H9 (cell line): Measurements from ENCODE around the gene TMEM175. TPM values are rescaled to one million over a fixed set of nuclear protein-coding genes. Genes with fewer than 3 reads are reported as not detected.
A peak's percentile ranks its signal among the peaks of the same experiment; 100 is the strongest.
"Not testable (repeated sequence)": the region's sequence is repeated elsewhere in the genome, so short reads cannot be mapped to it uniquely, and the experiment has no call there.

Source experiments
- DNase-seq: peaks from one replicate; pipeline ENCODE4 v3.0.0-alpha.2; 2017
- H2AFZ ChIP-seq: one replicate; pipeline ENCODE4 v1.6.1; 2013; ENCODE audit warnings: mild to moderate bottlenecking, low read length, control low read depth, moderate library complexity
- H2AK5ac ChIP-seq: 2 replicates; pipeline ENCODE4 v1.6.1; 2013; ENCODE audit warnings: low read length, control low read depth, mixed read lengths; ENCODE audit not compliant: insufficient read length
- H2BK120ac ChIP-seq: one replicate; pipeline ENCODE4 v1.6.1; 2013; ENCODE audit warnings: low read depth, mild to moderate bottlenecking, low read length, control low read depth, inconsistent platforms; ENCODE audit not compliant: poor library complexity, severe bottlenecking
- H2BK12ac ChIP-seq: 2 replicates; pipeline ENCODE4 v1.6.1; 2013; ENCODE audit warnings: low read length, control low read depth, mixed read lengths, low read depth; ENCODE audit not compliant: insufficient read length
- H2BK15ac ChIP-seq: 2 replicates; pipeline ENCODE4 v1.6.1; 2013; ENCODE audit warnings: low read depth, low read length, control low read depth
- H2BK20ac ChIP-seq: one replicate; pipeline ENCODE4 v1.6.1; 2013; ENCODE audit warnings: low read depth, mild to moderate bottlenecking, low read length, control low read depth, inconsistent platforms; ENCODE audit not compliant: poor library complexity, severe bottlenecking
- H2BK5ac ChIP-seq: 2 replicates; pipeline ENCODE4 v1.6.1; 2013; ENCODE audit warnings: low read length, control low read depth, mixed read lengths; ENCODE audit not compliant: insufficient read length
- H3K14ac ChIP-seq: 2 replicates; pipeline ENCODE4 v1.6.1; 2013; ENCODE audit warnings: low read length, control low read depth; ENCODE audit not compliant: insufficient read depth
- H3K18ac ChIP-seq: 2 replicates; pipeline ENCODE4 v1.6.1; 2013; ENCODE audit warnings: low read depth, mild to moderate bottlenecking, mixed read lengths, low read length, control low read depth; ENCODE audit not compliant: insufficient read length
- H3K23ac ChIP-seq: 2 replicates; pipeline ENCODE4 v1.6.1; 2013; ENCODE audit warnings: low read length, control low read depth, mixed read lengths, low read depth; ENCODE audit not compliant: insufficient read length
- H3K23me2 ChIP-seq: 2 replicates; pipeline ENCODE4 v1.6.1; 2013; ENCODE audit warnings: low read depth, mild to moderate bottlenecking, mixed read lengths, low read length, control low read depth; ENCODE audit not compliant: insufficient read length, poor library complexity, severe bottlenecking
- H3K27ac ChIP-seq: 2 replicates; pipeline ENCODE4 v1.5.1; 2013; ENCODE audit warnings: low read length, control low read depth, mixed read lengths, low read depth; ENCODE audit not compliant: insufficient read length
- H3K27me3 ChIP-seq: 2 replicates; pipeline ENCODE4 v1.6.1; 2013; ENCODE audit warnings: low read length, control low read depth, inconsistent platforms; ENCODE audit not compliant: insufficient read depth
- H3K4ac ChIP-seq: 2 replicates; pipeline ENCODE4 v1.6.1; 2013; ENCODE audit warnings: low read depth, mild to moderate bottlenecking, control low read depth, inconsistent platforms, low read length, moderate library complexity
- H3K4me1 ChIP-seq: 2 replicates; pipeline ENCODE4 v1.6.1; 2013; ENCODE audit warnings: low read length, control low read depth, inconsistent platforms; ENCODE audit not compliant: insufficient read depth
- H3K4me2 ChIP-seq: 2 replicates; pipeline ENCODE4 v1.6.1; 2013; ENCODE audit warnings: low read length, control low read depth, mixed read lengths; ENCODE audit not compliant: insufficient read length, insufficient read depth
- H3K56ac ChIP-seq: 2 replicates; pipeline ENCODE4 v1.6.1; 2013; ENCODE audit warnings: low read depth, mild to moderate bottlenecking, mixed read lengths, low read length, control low read depth; ENCODE audit not compliant: insufficient read length
- H3K79me1 ChIP-seq: 2 replicates; pipeline ENCODE4 v1.6.1; 2013; ENCODE audit warnings: low read depth, mild to moderate bottlenecking, moderate library complexity, low read length, control low read depth, inconsistent platforms; ENCODE audit not compliant: insufficient read depth, poor library complexity, severe bottlenecking
- H3K79me2 ChIP-seq: 2 replicates; pipeline ENCODE4 v1.6.1; 2013; ENCODE audit warnings: low read length, control low read depth, inconsistent platforms; ENCODE audit not compliant: insufficient read depth
- H3K9ac ChIP-seq: 2 replicates; pipeline ENCODE4 v1.6.1; 2013; ENCODE audit warnings: low read length, control low read depth, mixed read lengths; ENCODE audit not compliant: insufficient read length; ENCODE audit errors: extremely low read depth
- H3K9me3 ChIP-seq: one replicate; pipeline ENCODE4 v1.6.1; 2013; ENCODE audit warnings: low read depth, low read length, inconsistent platforms; ENCODE audit not compliant: control insufficient read depth
- H3T11ph ChIP-seq: one replicate; pipeline ENCODE4 v1.6.1; 2013; ENCODE audit warnings: mild to moderate bottlenecking, low read length, control low read depth, inconsistent platforms
- H4K20me1 ChIP-seq: one replicate; pipeline ENCODE4 v1.6.1; 2013; ENCODE audit not compliant: control insufficient read depth, insufficient read length, insufficient read depth
- H4K5ac ChIP-seq: 2 replicates; pipeline ENCODE4 v1.6.1; 2013; ENCODE audit warnings: low read depth, mild to moderate bottlenecking, mixed read lengths, low read length, control low read depth; ENCODE audit not compliant: insufficient read length
- H4K8ac ChIP-seq: replicated peaks from 2 replicates; pipeline ENCODE4 v1.6.1; 2013; ENCODE audit warnings: low read length, control low read depth, mixed read lengths, low read depth; ENCODE audit not compliant: insufficient read length
- H4K91ac ChIP-seq: 2 replicates; pipeline ENCODE4 v1.6.1; 2013; ENCODE audit warnings: low read depth, mild to moderate bottlenecking, moderate library complexity, mixed read lengths, low read length, control low read depth; ENCODE audit not compliant: insufficient read length
- H3K27ac Mint-ChIP-seq, 3 experiments: 2 replicates in 2 of 3; 3 replicates in 1 of 3; pipeline ENCODE4 v1.8.0; 2020 to 2021; ENCODE audit warnings: mixed read lengths in 3 of 3, mild to moderate bottlenecking in 1 of 3, moderate library complexity in 1 of 3
- H3K27me3 Mint-ChIP-seq: 2 replicates; pipeline ENCODE4 v1.8.0; 2021; ENCODE audit warnings: low read depth, mild to moderate bottlenecking, moderate library complexity, mixed read lengths
- H3K36me3 Mint-ChIP-seq, 3 experiments: 2 replicates in 2 of 3; 3 replicates in 1 of 3; pipeline ENCODE4 v1.8.0; 2020 to 2021; ENCODE audit warnings: low read depth in 3 of 3, mixed read lengths in 3 of 3; ENCODE audit not compliant: insufficient read depth in 1 of 3
- H3K4me1 Mint-ChIP-seq, 2 experiments: 2 replicates each; pipeline ENCODE4 v1.8.0; 2020; ENCODE audit warnings: mixed read lengths in 2 of 2
- H3K4me3 Mint-ChIP-seq, 2 experiments: 2 replicates in 1 of 2; 3 replicates in 1 of 2; pipeline ENCODE4 v1.8.0; 2020 to 2021; ENCODE audit warnings: mild to moderate bottlenecking in 2 of 2, mixed read lengths in 2 of 2, moderate library complexity in 1 of 2
- H3K9me3 Mint-ChIP-seq, 2 experiments: 2 replicates in 1 of 2; 3 replicates in 1 of 2; pipeline ENCODE4 v1.8.0; 2020; ENCODE audit warnings: mild to moderate bottlenecking in 2 of 2, mixed read lengths in 2 of 2, moderate library complexity in 1 of 2
- CTCF ChIP-seq: fragments of 200-600 bp; sonication (generic); conservative IDR thresholded peaks from 3 replicates; pipeline ENCODE4 v1.8.0; 2021; ENCODE audit warnings: antibody characterized with exemption, mild to moderate bottlenecking
- WGBS: extraction: QIAGEN DNeasy Blood & Tissue Kit; methylation state at CpG from one replicate; pipeline ENCODE4 v1.1.7; 2013; ENCODE audit warnings: missing lambda C conversion rate, low lambda C conversion rate, mixed read lengths; ENCODE audit not compliant: insufficient read length; ENCODE audit errors: extremely low coverage; 5-methylcytosine and 5-hydroxymethylcytosine counted together
- total RNA-seq: library from RNA; stranded (reverse); gene quantifications from 2 replicates; pipeline ENCODE4 v1.2.1, GENCODE V29; 2021

TMEM175 gene
- total RNA-seq, 1 experiment from 2014 or later = 6.4 TPM

GRCh38 chr4:932713-933070 is 432 bp downstream of the TMEM175 start:
- no peak overlapping the region for H2BK120ac ChIP-seq
- H3K27me3 Mint-ChIP-seq = no peaks in the 10 kb centered on the region; the same call in 1 of the 2 replicates
- H3K36me3 Mint-ChIP-seq = no peaks in the 10 kb centered on the region; a peak in 1 of 7 replicates
- no peak overlapping the region for H3K4ac ChIP-seq
- peak overlapping the region; percentile 27 for H3K9ac ChIP-seq
- no peak overlapping the region for H2BK12ac ChIP-seq
- peaks cover 12% of the 10 kb centered on the region for H3K79me1 ChIP-seq
- no peak for TF ChIP-seq CTCF
- no peaks in the 10 kb centered on the region for H3K9me3 ChIP-seq
- no peak overlapping the region for H3K56ac ChIP-seq
- peak overlapping the region; percentile 72 to 90 (median 81); a peak in 5 of 7 replicates for H3K27ac Mint-ChIP-seq
- no peak overlapping the region for H2BK20ac ChIP-seq
- H3K18ac ChIP-seq = no peak overlapping the region
- peaks cover 18% of the 10 kb centered on the region for H3K23me2 ChIP-seq
- no peak overlapping the region for H2BK5ac ChIP-seq
- no peaks in the 10 kb centered on the region for H3K9me3 Mint-ChIP-seq
- no peak overlapping the region for H3T11ph ChIP-seq
- H2BK15ac ChIP-seq = no peak overlapping the region
- H4K20me1 ChIP-seq = peaks cover 2% of the 10 kb centered on the region
- peak overlapping the region; percentile 88 to 96 for H3K4me3 Mint-ChIP-seq
- peaks cover 19% of the 10 kb centered on the region; the same call in 1 of the 2 replicates for H3K79me2 ChIP-seq
- peaks cover 16% of the 10 kb centered on the region in 2 experiments for H3K4me1 Mint-ChIP-seq
- no peak overlapping the region for H3K14ac ChIP-seq
- H2AK5ac ChIP-seq = no peak overlapping the region
- no peak overlapping the region for H3K23ac ChIP-seq
- WGBS = no CpG with 5 or more reads among the region's 11 CpGs
- no peaks in the 10 kb centered on the region for H3K27me3 ChIP-seq
- H2AFZ ChIP-seq = no peak overlapping the region
- no peak overlapping the region for H4K5ac ChIP-seq
- no peak overlapping the region for H3K27ac ChIP-seq
- H3K4me2 ChIP-seq = peak overlapping the region; percentile 72
- H3K4me1 ChIP-seq = peaks cover 4% of the 10 kb centered on the region; the same call in 1 of the 2 replicates
- H4K91ac ChIP-seq = no peak overlapping the region
- peak; percentile 38 for DNase-seq
- H4K8ac ChIP-seq = no peak overlapping the region

GRCh38 chr4:939508-939907 is 7.2 kb downstream of the TMEM175 start:
- not testable (repeated sequence) for H3K9me3 Mint-ChIP-seq, H3T11ph ChIP-seq, H3K4me1 ChIP-seq, H3K27ac ChIP-seq, H3K14ac ChIP-seq, H2AK5ac ChIP-seq, H3K27me3 ChIP-seq, H3K36me3 Mint-ChIP-seq, DNase-seq, H3K79me1 ChIP-seq, H3K27me3 Mint-ChIP-seq, H3K56ac ChIP-seq, H4K91ac ChIP-seq, H3K4me3 Mint-ChIP-seq, H3K23me2 ChIP-seq, H3K9ac ChIP-seq, H4K20me1 ChIP-seq, H3K9me3 ChIP-seq, H2AFZ ChIP-seq, H4K5ac ChIP-seq, H2BK12ac ChIP-seq, H3K18ac ChIP-seq, H4K8ac ChIP-seq, H2BK15ac ChIP-seq, H2BK120ac ChIP-seq, H3K27ac Mint-ChIP-seq, H2BK20ac ChIP-seq, H3K79me2 ChIP-seq, H2BK5ac ChIP-seq, H3K23ac ChIP-seq, H3K4ac ChIP-seq, H3K4me2 ChIP-seq, H3K4me1 Mint-ChIP-seq
- WGBS = no CpG with 5 or more reads among the region's 4 CpGs
